LNCAP (cell line): ENCODE measurements around the gene MTIF2.

Source experiments
- TF ChIP-seq, protein P1 (sequence below): fragments of 450-650 bp; IDR thresholded peaks from 2 replicates; pipeline ENCODE4 v1.5.1; 2017; ENCODE audit warnings: mild to moderate bottlenecking

Gene MTIF2, protein sequence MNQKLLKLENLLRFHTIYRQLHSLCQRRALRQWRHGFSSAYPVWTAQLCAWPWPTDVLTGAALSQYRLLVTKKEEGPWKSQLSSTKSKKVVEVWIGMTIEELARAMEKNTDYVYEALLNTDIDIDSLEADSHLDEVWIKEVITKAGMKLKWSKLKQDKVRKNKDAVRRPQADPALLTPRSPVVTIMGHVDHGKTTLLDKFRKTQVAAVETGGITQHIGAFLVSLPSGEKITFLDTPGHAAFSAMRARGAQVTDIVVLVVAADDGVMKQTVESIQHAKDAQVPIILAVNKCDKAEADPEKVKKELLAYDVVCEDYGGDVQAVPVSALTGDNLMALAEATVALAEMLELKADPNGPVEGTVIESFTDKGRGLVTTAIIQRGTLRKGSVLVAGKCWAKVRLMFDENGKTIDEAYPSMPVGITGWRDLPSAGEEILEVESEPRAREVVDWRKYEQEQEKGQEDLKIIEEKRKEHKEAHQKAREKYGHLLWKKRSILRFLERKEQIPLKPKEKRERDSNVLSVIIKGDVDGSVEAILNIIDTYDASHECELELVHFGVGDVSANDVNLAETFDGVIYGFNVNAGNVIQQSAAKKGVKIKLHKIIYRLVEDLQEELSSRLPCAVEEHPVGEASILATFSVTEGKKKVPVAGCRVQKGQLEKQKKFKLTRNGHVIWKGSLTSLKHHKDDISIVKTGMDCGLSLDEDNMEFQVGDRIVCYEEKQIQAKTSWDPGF

DNA sequence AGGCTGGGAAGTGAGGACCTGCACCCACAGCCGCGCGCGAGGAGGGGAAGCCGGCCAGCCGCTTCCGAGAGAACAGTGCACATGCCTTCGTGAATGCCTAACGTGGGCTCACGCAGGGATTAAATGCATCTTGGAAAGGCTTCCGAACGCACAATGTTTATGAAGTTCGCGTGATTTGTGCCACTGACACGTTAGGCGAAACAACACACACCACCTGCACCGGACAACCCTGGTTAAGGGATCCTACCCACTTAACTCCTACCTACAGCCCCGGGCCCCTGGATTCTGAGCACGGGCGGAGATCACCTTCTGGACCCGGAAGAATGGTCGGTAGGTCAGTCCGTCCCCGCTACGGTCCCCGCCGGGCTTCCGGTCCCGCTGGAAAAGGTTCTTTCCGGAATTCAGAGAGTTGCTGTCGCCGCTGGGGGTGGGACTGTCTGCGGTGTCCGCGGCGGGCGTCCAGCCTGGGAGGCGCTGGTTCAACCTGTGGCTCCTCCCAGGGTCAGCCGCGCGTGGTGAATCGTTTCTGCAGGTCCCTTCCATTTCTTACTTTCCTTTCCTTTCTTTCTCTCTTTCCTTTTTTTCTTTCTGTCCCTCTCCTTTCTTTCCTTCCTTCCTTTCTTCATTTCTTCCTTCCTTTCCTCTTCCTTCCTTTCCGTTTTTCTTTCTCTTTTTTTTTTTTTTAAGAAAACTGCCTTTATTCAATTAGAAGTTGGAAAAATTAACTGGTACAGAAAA lies at the start of gene MTIF2:
Gene MTIF2 (minus strand): TSS at position 325 of the 738 bp plus-strand sequence. CDS start 5,373 bp downstream, outside the sequence.
- TF ChIP-seq, protein P1, sequence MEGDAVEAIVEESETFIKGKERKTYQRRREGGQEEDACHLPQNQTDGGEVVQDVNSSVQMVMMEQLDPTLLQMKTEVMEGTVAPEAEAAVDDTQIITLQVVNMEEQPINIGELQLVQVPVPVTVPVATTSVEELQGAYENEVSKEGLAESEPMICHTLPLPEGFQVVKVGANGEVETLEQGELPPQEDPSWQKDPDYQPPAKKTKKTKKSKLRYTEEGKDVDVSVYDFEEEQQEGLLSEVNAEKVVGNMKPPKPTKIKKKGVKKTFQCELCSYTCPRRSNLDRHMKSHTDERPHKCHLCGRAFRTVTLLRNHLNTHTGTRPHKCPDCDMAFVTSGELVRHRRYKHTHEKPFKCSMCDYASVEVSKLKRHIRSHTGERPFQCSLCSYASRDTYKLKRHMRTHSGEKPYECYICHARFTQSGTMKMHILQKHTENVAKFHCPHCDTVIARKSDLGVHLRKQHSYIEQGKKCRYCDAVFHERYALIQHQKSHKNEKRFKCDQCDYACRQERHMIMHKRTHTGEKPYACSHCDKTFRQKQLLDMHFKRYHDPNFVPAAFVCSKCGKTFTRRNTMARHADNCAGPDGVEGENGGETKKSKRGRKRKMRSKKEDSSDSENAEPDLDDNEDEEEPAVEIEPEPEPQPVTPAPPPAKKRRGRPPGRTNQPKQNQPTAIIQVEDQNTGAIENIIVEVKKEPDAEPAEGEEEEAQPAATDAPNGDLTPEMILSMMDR, result no peak

DNA sequence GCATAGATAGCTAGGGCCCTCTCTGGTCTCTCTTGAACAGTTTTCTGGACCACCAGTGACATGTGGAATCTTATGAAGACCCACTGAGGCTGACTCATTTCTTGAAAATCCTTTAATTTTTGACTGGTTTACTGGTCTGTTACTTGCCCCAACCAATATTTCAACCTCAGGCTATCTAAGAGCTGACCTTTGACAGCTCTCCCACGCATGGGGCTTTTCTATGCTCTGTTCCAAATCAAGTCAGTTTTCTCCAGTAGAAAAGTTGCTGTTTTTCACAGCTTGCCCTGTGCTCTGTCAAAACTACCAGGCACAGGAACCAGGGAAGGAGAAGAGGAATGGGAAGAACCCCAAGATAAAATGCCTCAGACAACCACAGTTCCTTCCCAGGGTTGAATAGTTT lies 46.0 kb upstream of the MTIF2 start:
- TF ChIP-seq, protein P1, result no peak

DNA sequence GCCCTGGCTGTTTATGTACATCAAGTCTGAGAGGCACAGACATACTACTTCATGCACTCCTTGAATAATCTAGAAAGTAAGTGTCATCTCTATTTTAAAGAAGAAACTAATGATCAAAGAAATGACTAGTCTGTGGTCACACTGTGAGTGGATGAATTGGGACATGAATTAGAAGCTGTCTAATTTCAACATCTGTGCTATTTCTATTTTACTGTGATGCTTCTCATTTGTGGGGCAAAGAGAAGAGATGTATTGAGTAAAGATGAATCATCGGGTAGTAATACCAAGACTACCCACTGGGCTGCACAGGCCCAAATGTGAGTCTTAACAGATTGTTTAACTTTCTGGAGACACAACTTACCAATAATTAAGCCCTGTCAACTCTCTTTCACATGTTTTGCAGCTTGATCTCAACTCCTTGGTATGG lies 42.4 kb upstream of the MTIF2 start:
- TF ChIP-seq, protein P1, result no peak

DNA sequence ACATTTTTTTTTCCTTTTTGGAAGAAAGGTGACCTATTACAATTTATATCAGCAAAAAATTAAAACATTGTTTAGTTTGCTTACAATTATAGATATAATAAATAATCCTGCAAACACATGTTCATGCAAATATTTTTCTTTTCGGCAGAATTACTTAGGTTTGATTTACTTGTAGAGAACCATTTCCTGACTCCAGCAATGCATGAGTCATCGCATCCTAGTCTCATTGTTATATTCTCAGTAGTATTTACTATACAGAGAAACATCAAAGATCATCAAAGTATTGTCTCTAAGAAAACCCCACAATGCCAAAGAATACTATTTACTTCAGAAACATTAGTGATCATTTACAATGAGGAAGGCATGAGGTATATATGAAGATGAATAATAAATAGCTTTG lies 40.4 kb upstream of the MTIF2 start:
- TF ChIP-seq, protein P1, result no peak

DNA sequence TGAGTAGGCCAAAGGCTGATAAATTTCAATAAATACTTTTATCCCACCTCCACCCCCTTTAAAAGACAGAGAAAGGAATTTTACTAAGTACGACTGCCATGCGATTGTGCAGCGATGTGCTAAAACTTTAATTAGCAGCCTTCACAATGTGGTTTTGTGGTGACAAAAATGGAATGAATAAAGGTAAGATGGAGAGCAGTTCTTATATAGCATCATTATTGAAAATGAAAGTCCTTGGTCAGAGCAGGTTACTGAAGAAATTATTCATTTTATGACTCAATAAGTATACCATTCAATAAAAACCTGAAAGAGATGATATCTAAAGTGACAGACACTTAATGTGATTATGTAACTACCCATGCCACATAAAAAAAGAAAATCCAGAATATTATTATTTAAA lies 33.2 kb upstream of the MTIF2 start:
- TF ChIP-seq, protein P1, result no peak

DNA sequence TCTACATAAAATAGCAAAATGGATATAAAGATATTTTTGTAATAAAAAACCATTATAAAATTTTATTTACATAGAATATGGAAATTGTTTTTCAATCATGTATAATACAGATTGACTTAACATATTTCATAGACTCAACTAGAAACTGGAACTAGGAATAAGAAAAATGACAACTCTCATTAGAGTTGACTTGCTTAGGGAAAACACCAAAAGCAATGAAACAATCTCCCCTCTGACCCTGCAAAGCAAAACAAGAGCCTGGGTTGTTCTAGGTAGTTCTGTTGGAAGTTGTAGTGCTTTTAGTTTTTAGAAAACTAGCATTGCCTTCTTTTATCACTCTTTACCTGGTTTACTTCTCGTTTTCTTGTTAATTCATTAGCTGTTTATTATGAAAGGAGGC lies 32.2 kb upstream of the MTIF2 start:
- TF ChIP-seq, protein P1, result no peak

DNA sequence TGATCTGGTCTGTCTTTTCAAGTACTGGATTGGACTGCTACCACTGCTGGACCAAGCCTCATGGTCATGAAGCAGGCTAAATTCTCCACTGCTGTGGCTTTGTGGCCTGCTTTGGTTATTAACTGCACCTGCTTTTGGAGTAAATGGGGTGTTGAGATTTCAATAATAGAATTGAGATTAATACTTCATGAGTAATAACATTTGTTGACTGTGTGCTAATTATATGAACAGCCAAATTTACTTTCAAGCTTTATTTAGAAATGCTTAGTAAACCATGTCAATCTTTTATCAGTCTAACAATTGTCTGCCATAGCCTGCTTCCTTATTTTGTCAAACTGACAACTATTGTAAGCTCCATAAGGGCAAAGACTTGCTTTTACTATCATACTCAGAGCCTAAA lies 27.4 kb upstream of the MTIF2 start:
- TF ChIP-seq, protein P1, result no peak
